Neural progenitor cell (in vitro differentiated cells): Measurements from ENCODE around the gene PPAT. TPM values are rescaled to one million over a fixed set of nuclear protein-coding genes. Genes with fewer than 3 reads are reported as not detected.

Experiments used
- DNase-seq: peaks from one replicate; pipeline ENCODE4 v3.0.0-alpha.2; 2016; ENCODE audit warnings: low spot score
- H2AFZ ChIP-seq: fragments of 200-600 bp; sonication (generic); replicated peaks from 2 replicates; pipeline ENCODE4 v1.6.1; 2016; ENCODE audit warnings: antibody characterized with exemption
- H3F3A ChIP-seq: fragments of 200-600 bp; sonication (generic); 2 replicates; pipeline ENCODE4 v1.6.1; 2016; ENCODE audit warnings: antibody characterized with exemption, low read depth
- H3K27ac ChIP-seq: fragments of 200-600 bp; sonication (generic); 2 replicates; pipeline ENCODE4 v1.5.1; 2016; ENCODE audit warnings: mild to moderate bottlenecking
- H3K27me3 ChIP-seq: fragments of 200-600 bp; sonication (generic); 2 replicates; pipeline ENCODE4 v1.6.1; 2016; ENCODE audit warnings: mild to moderate bottlenecking, moderate library complexity
- H3K36me3 ChIP-seq: fragments of 200-600 bp; sonication (generic); 2 replicates; pipeline ENCODE4 v1.5.1; 2016
- H3K4me1 ChIP-seq: fragments of 200-600 bp; sonication (generic); 2 replicates; pipeline ENCODE4 v1.6.1; 2016; ENCODE audit warnings: mixed run types
- H3K4me2 ChIP-seq: fragments of 200-600 bp; sonication (generic); 2 replicates; pipeline ENCODE4 v1.6.1; 2016
- H3K4me3 ChIP-seq: fragments of 200-600 bp; sonication (generic); 2 replicates; pipeline ENCODE4 v1.5.1; 2016
- H3K79me2 ChIP-seq: fragments of 200-600 bp; sonication (generic); 2 replicates; pipeline ENCODE4 v1.6.1; 2016; ENCODE audit warnings: low read depth
- H3K9ac ChIP-seq: fragments of 200-600 bp; sonication (generic); 2 replicates; pipeline ENCODE4 v1.6.1; 2016
- H3K9me3 ChIP-seq: fragments of 200-600 bp; sonication (generic); 2 replicates; pipeline ENCODE4 v1.5.1; 2016; ENCODE audit warnings: low read depth
- H4K20me1 ChIP-seq: fragments of 200-600 bp; sonication (generic); 2 replicates; pipeline ENCODE4 v1.6.1; 2016; ENCODE audit warnings: low read depth
- H3K27ac Mint-ChIP-seq: 3 replicates; pipeline ENCODE4 v1.8.0; 2021; ENCODE audit warnings: mixed read lengths
- H3K27me3 Mint-ChIP-seq: 2 replicates; pipeline ENCODE4 v1.8.0; 2022; ENCODE audit warnings: low read depth, mild to moderate bottlenecking, inconsistent platforms, moderate library complexity, mixed read lengths; ENCODE audit not compliant: insufficient read depth
- H3K36me3 Mint-ChIP-seq: 3 replicates; pipeline ENCODE4 v1.8.0; 2021; ENCODE audit warnings: mixed read lengths
- H3K4me1 Mint-ChIP-seq: 3 replicates; pipeline ENCODE4 v1.8.0; 2021; ENCODE audit warnings: mixed read lengths
- H3K4me3 Mint-ChIP-seq: 3 replicates; pipeline ENCODE4 v1.8.0; 2021; ENCODE audit warnings: mild to moderate bottlenecking, moderate library complexity, mixed read lengths
- H3K9me3 Mint-ChIP-seq: 3 replicates; pipeline ENCODE4 v1.8.0; 2020; ENCODE audit warnings: mixed read lengths
- EZH2 ChIP-seq: fragments of 200-600 bp; sonication (generic); IDR thresholded peaks from 2 replicates; pipeline ENCODE4 v1.6.1; 2017; ENCODE audit warnings: antibody characterized with exemption, mild to moderate bottlenecking, moderate library complexity
- EZH2phosphoT487 ChIP-seq: fragments of 200-600 bp; sonication (generic); IDR thresholded peaks from 2 replicates; pipeline ENCODE4 v1.6.1; 2017; ENCODE audit warnings: antibody characterized with exemption
- total RNA-seq: library from RNA; depleted of rRNA; stranded (reverse); fragments of >200 nt; gene quantifications from 2 replicates; pipeline ENCODE4 v1.2.3, GENCODE V29; 2015; ENCODE audit warnings: low replicate concordance
- TF ChIP-seq, protein P1 (sequence below): fragments of 200-600 bp; sonication (generic); IDR thresholded peaks from 2 replicates; pipeline ENCODE4 v1.5.1; 2017; ENCODE audit warnings: antibody characterized with exemption, mild to moderate bottlenecking

The PPAT gene
- total RNA-seq, 1 donor from 2014 or later: 108 TPM

- no peak for DNase-seq
- Mint-ChIP-seq H3K27me3 (peaks cover 5% of the 10 kb centered on the region), H3K4me1 (peaks cover 20% of the 10 kb centered on the region), H3K36me3 (no peaks in the 10 kb centered on the region), H3K4me3 (peak overlapping the region; percentile 31), H3K9me3 (no peaks in the 10 kb centered on the region), H3K27ac (no peak overlapping the region)
- H3K9me3 ChIP-seq: no peaks in the 10 kb centered on the region
- TF ChIP-seq EZH2phosphoT487: no peak
- TF ChIP-seq, protein P1, sequence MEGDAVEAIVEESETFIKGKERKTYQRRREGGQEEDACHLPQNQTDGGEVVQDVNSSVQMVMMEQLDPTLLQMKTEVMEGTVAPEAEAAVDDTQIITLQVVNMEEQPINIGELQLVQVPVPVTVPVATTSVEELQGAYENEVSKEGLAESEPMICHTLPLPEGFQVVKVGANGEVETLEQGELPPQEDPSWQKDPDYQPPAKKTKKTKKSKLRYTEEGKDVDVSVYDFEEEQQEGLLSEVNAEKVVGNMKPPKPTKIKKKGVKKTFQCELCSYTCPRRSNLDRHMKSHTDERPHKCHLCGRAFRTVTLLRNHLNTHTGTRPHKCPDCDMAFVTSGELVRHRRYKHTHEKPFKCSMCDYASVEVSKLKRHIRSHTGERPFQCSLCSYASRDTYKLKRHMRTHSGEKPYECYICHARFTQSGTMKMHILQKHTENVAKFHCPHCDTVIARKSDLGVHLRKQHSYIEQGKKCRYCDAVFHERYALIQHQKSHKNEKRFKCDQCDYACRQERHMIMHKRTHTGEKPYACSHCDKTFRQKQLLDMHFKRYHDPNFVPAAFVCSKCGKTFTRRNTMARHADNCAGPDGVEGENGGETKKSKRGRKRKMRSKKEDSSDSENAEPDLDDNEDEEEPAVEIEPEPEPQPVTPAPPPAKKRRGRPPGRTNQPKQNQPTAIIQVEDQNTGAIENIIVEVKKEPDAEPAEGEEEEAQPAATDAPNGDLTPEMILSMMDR: no peak
- no peak for TF ChIP-seq EZH2
- peaks cover 6% of the 10 kb centered on the region for H3K36me3 ChIP-seq
- peaks cover 42% of the 10 kb centered on the region for H3K79me2 ChIP-seq
- H3K27ac ChIP-seq: no peak overlapping the region
- no peak overlapping the region for H3K4me3 ChIP-seq
- no peak overlapping the region for H3K4me2 ChIP-seq
- no peak overlapping the region for H3K9ac ChIP-seq
- H3K27me3 ChIP-seq: no peaks in the 10 kb centered on the region
- H2AFZ ChIP-seq: no peak overlapping the region
- H3K4me1 ChIP-seq: peaks cover 12% of the 10 kb centered on the region
- H4K20me1 ChIP-seq: no peaks in the 10 kb centered on the region
- H3F3A ChIP-seq: peaks cover 17% of the 10 kb centered on the region
These were observed 45.9 kb downstream of the PPAT start for GRCh38 chr4:56389558-56389957.

GRCh38 chr4:56388306-56388705 lies 47.1 kb downstream of the PPAT start:
- peaks cover 5% of the 10 kb centered on the region for H3K27me3 Mint-ChIP-seq
- Histone ChIP-seq H3K79me2 (peaks cover 51% of the 10 kb centered on the region), H3K9me3 (no peaks in the 10 kb centered on the region), H3K4me1 (peaks cover 12% of the 10 kb centered on the region), H3K27ac (no peak overlapping the region), H3K36me3 (no peaks in the 10 kb centered on the region), H3K27me3 (no peaks in the 10 kb centered on the region), H4K20me1 (no peaks in the 10 kb centered on the region), H3K4me3 (peak overlapping the region; percentile 93), H3K9ac (peak overlapping the region; percentile 81), H3K4me2 (peak overlapping the region; percentile 91), H3F3A (peaks cover 17% of the 10 kb centered on the region), H2AFZ (no peak overlapping the region)
- peak overlapping the region; percentile 4 for H3K27ac Mint-ChIP-seq
- H3K9me3 Mint-ChIP-seq: no peaks in the 10 kb centered on the region
- DNase-seq: no peak
- H3K4me1 Mint-ChIP-seq: peaks cover 22% of the 10 kb centered on the region
- no peaks in the 10 kb centered on the region for H3K36me3 Mint-ChIP-seq
- TF ChIP-seq, protein P1: no peak
- TF ChIP-seq EZH2phosphoT487 (no peak), EZH2 (no peak)
- H3K4me3 Mint-ChIP-seq: peak overlapping the region; percentile 88

DNA sequence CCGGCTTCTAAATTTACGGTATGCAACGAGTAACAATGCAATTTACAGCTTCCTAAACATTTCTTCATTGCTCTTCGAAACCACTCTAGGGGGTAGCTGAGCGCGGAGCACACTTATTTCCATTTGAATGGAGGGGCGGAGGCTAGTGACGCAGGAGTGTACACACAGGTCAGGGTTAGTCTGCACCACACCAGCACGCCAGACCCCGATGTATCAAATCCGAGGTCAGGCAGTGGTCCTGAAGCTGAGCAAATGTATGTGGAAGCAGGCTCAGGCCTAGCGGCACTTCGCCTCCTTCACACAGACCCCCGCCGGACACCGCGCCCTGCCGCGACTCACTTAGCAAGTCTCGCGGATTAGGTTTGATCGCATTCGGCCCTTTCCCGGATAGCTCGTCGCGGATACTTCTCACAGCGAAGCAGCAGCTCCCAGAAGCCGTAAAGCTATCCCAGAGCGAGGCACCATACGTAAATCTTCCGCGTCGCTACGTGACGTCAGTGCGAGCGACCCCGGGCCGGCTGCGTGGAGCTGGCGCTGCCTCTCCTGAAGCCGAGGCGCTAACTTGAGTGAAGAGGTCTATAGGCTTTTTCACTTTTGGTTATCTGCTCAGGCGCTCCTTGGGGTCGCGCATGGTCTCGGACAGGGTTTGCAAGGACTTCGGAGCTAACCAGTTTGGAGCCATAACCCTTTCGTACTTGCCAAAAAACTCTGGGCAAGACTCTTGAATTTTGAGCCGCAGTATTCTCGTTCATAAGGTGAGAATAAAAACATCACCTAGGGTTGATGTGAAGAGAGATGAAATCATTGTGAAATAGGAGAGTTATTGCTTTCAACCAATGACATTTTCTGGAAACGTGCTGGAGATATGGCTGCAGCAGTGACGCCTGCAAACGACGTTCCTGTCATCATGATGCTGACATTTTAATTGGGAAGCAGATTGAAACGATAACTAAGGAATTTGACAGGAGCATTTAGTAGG lies 48.1 kb downstream of the PPAT start, which contains the start of gene AASDH:
TSS of gene AASDH (minus strand) at position 469 of the 979 bp plus-strand sequence. CDS start 3,192 bp downstream, outside the sequence.
- H3K4me2 ChIP-seq: peak within 1 kb of the TSS; percentile 91
- H3K9me3 ChIP-seq: no peaks in the 10 kb centered on the region
- peaks cover 12% of the 10 kb centered on the region for H3K4me1 ChIP-seq
- peak within 1 kb of the TSS; percentile 93 for H3K4me3 ChIP-seq
- peak; percentile 97 for DNase-seq
- peak within 1 kb of the TSS; percentile 81 for H3K9ac ChIP-seq
- peaks cover 51% of the 10 kb centered on the region for H3K79me2 ChIP-seq
- peak within 1 kb of the TSS; percentile 88 for H3K4me3 Mint-ChIP-seq
- no peaks in the 10 kb centered on the region for H3K9me3 Mint-ChIP-seq
- no peaks in the 10 kb centered on the region for H3K36me3 Mint-ChIP-seq
- H4K20me1 ChIP-seq: no peaks in the 10 kb centered on the region
- peak within 1 kb of the TSS; percentile 98 for H3K27ac ChIP-seq
- H3K27me3 ChIP-seq: no peaks in the 10 kb centered on the region
- peak within 1 kb of the TSS; percentile 90 for H2AFZ ChIP-seq
- peak within 1 kb of the TSS; percentile 93 for H3K27ac Mint-ChIP-seq
- peaks cover 22% of the 10 kb centered on the region for H3K4me1 Mint-ChIP-seq
- H3K36me3 ChIP-seq: peaks cover under 1% of the 10 kb centered on the region
- H3K27me3 Mint-ChIP-seq: peaks cover 5% of the 10 kb centered on the region
- peaks cover 17% of the 10 kb centered on the region for H3F3A ChIP-seq
- TF ChIP-seq, protein P1: no peak
- TF ChIP-seq EZH2 (no peak), EZH2phosphoT487 (no peak)
